ENCODE results near the gene EFCAB14. TPM values are rescaled to one million over a fixed set of nuclear protein-coding genes. Genes with fewer than 3 reads are reported as not detected.
A peak's percentile ranks its signal among the peaks of the same experiment; 100 is the strongest.
"Not testable (repeated sequence)": the region's sequence is repeated elsewhere in the genome, so short reads cannot be mapped to it uniquely, and the experiment has no call there.

The EFCAB14 gene
- total RNA-seq, 1 experiment from 2014 or later = 50.3 TPM

- Histone ChIP-seq H3K27ac (no peak overlapping the region), H3K9me3 (replicated peaks) (no peaks in the 10 kb centered on the region)
- peak; percentile 30 to 54 for DNase-seq
These were observed 28.9 kb upstream of the EFCAB14 start for GRCh38 chr1:46747683-46748288.

GRCh38 chr1:46742069-46742468, 23.2 kb upstream of the EFCAB14 start:
- no peak for DNase-seq
- no peaks in the 10 kb centered on the region for H3K36me3 ChIP-seq
- H3K27me3 ChIP-seq = no peaks in the 10 kb centered on the region; the same call in 1 of the 2 replicates

More at GRCh38 chr1:46747683-46748288, 28.9 kb upstream of the EFCAB14 start:
- Histone ChIP-seq H3K4me3 (no peak overlapping the region), H3K36me3 (no peaks in the 10 kb centered on the region), H3K4me1 (no peaks in the 10 kb centered on the region), H3K27me3 (peaks cover 12% of the 10 kb centered on the region)

GRCh38 chr1:46735708-46736324, 16.9 kb upstream of the EFCAB14 start:
- no peak overlapping the region for H3K27ac ChIP-seq
- H3K4me3 ChIP-seq = no peak overlapping the region
- H3K27me3 ChIP-seq = no peaks in the 10 kb centered on the region
- H3K36me3 ChIP-seq = no peaks in the 10 kb centered on the region
- no peaks in the 10 kb centered on the region for H3K4me1 ChIP-seq
- no peaks in the 10 kb centered on the region for H3K9me3 ChIP-seq (replicated peaks)
- DNase-seq = peak; percentile 65 to 84

More at GRCh38 chr1:46742069-46742468, 23.2 kb upstream of the EFCAB14 start:
- H3K9me3 ChIP-seq (replicated peaks) = no peaks in the 10 kb centered on the region
- H3K4me3 ChIP-seq = no peak overlapping the region
- no peak overlapping the region for H3K27ac ChIP-seq
- no peaks in the 10 kb centered on the region for H3K4me1 ChIP-seq

GRCh38 chr1:46728327-46728873, 9.5 kb upstream of the EFCAB14 start:
- H3K27ac ChIP-seq; DNase-seq; H3K4me1 ChIP-seq; H3K27me3 ChIP-seq; H3K36me3 ChIP-seq; H3K4me3 ChIP-seq; H3K9me3 ChIP-seq (replicated peaks): not testable (repeated sequence)

- Histone ChIP-seq H3K4me1 (no peaks in the 10 kb centered on the region), H3K27me3 (no peaks in the 10 kb centered on the region), H3K36me3 (no peaks in the 10 kb centered on the region), H3K27ac (no peak overlapping the region), H3K4me3 (no peak overlapping the region), H3K9me3 (replicated peaks) (no peaks in the 10 kb centered on the region; the same call in 1 of the 2 replicates)
- no peak for DNase-seq
These were observed 6.8 kb upstream of the EFCAB14 start for GRCh38 chr1:46725736-46726108.

- peak; percentile 64 to 89 for DNase-seq
- Histone ChIP-seq H3K27me3 (no peaks in the 10 kb centered on the region), H3K27ac (no peak overlapping the region), H3K36me3 (no peaks in the 10 kb centered on the region), H3K4me3 (no peak overlapping the region), H3K9me3 (replicated peaks) (no peaks in the 10 kb centered on the region; the same call in 1 of the 2 replicates), H3K4me1 (no peaks in the 10 kb centered on the region)
These were observed 6.2 kb upstream of the EFCAB14 start for GRCh38 chr1:46724991-46725735.

- H3K27ac ChIP-seq = no peak overlapping the region
- peak in 1 of 2 experiments; percentile 20 for DNase-seq
- no peaks in the 10 kb centered on the region for H3K36me3 ChIP-seq
- no peaks in the 10 kb centered on the region; the same call in 1 of the 2 replicates for H3K9me3 ChIP-seq (replicated peaks)
- no peaks in the 10 kb centered on the region for H3K27me3 ChIP-seq
- H3K4me1 ChIP-seq = no peaks in the 10 kb centered on the region
- H3K4me3 ChIP-seq = no peak overlapping the region
These were observed 5.0 kb upstream of the EFCAB14 start for GRCh38 chr1:46723901-46724300.

GRCh38 chr1:46721686-46722205, 2.8 kb upstream of the EFCAB14 start:
- no peaks in the 10 kb centered on the region for H3K36me3 ChIP-seq
- no peaks in the 10 kb centered on the region; the same call in 1 of the 2 replicates for H3K9me3 ChIP-seq (replicated peaks)
- no peaks in the 10 kb centered on the region for H3K27me3 ChIP-seq
- no peak for DNase-seq
- H3K4me1 ChIP-seq = no peaks in the 10 kb centered on the region; the same call in 1 of the 2 replicates
- H3K27ac ChIP-seq = no peak overlapping the region
- H3K4me3 ChIP-seq = no peak overlapping the region

- no peak for DNase-seq
- Histone ChIP-seq H3K4me1 (no peaks in the 10 kb centered on the region; the same call in 1 of the 2 replicates), H3K36me3 (no peaks in the 10 kb centered on the region), H3K4me3 (no peak overlapping the region), H3K27me3 (no peaks in the 10 kb centered on the region), H3K9me3 (replicated peaks) (no peaks in the 10 kb centered on the region), H3K27ac (no peak overlapping the region)
These were observed 2.3 kb upstream of the EFCAB14 start for GRCh38 chr1:46721204-46721603.

- not testable (repeated sequence) for H3K36me3 ChIP-seq; H3K9me3 ChIP-seq (replicated peaks); H3K27me3 ChIP-seq; H3K4me1 ChIP-seq; DNase-seq; H3K4me3 ChIP-seq; H3K27ac ChIP-seq
These were observed 1.4 kb upstream of the EFCAB14 start for GRCh38 chr1:46720319-46720718.

- Histone ChIP-seq H3K36me3 (peaks cover 12% of the 10 kb centered on the region), H3K4me1 (no peaks in the 10 kb centered on the region; the same call in 1 of the 2 replicates), H3K4me3 (peak overlapping the region; percentile 96), H3K27me3 (no peaks in the 10 kb centered on the region), H3K27ac (no peak overlapping the region), H3K9me3 (replicated peaks) (no peaks in the 10 kb centered on the region)
- peak in 1 of 2 experiments; percentile 14 for DNase-seq
These were observed 775 bp upstream of the EFCAB14 start for GRCh38 chr1:46719689-46720088.

GRCh38 chr1:46718340-46718726, 581 bp downstream of the EFCAB14 start:
- DNase-seq = no peak
- Histone ChIP-seq H3K4me1 (no peaks in the 10 kb centered on the region; the same call in 1 of the 2 replicates), H3K4me3 (peak overlapping the region; percentile 96), H3K36me3 (peaks cover 16% of the 10 kb centered on the region), H3K9me3 (replicated peaks) (no peaks in the 10 kb centered on the region), H3K27ac (peak overlapping the region; percentile 45), H3K27me3 (no peaks in the 10 kb centered on the region)

GRCh38 chr1:46717654-46718053, 1.3 kb downstream of the EFCAB14 start:
- DNase-seq = no peak
- Histone ChIP-seq H3K36me3 (peaks cover 21% of the 10 kb centered on the region), H3K27ac (no peak overlapping the region), H3K9me3 (replicated peaks) (no peaks in the 10 kb centered on the region), H3K27me3 (no peaks in the 10 kb centered on the region), H3K4me3 (peak overlapping the region; percentile 96; the same call in 1 of the 2 replicates), H3K4me1 (no peaks in the 10 kb centered on the region; the same call in 1 of the 2 replicates)

- peaks cover 30% of the 10 kb centered on the region for H3K36me3 ChIP-seq
- no peak overlapping the region for H3K27ac ChIP-seq
- H3K4me1 ChIP-seq = no peaks in the 10 kb centered on the region; the same call in 1 of the 2 replicates
- H3K9me3 ChIP-seq (replicated peaks) = no peaks in the 10 kb centered on the region
- H3K4me3 ChIP-seq = no peak overlapping the region
- no peaks in the 10 kb centered on the region for H3K27me3 ChIP-seq
- DNase-seq = no peak
These were observed 3.9 kb downstream of the EFCAB14 start for GRCh38 chr1:46714976-46715375.

All from SJCRH30 (cell line).